ENCODE data around the gene AATK. TPM values are rescaled to one million over a fixed set of nuclear protein-coding genes. Genes with fewer than 3 reads are reported as not detected.

Gene AATK
- total and polyA plus RNA-seq, 2 of the 4 experiments (the other 2 are of a cell fraction) = under 0.01 to 0.21 TPM

DNA sequence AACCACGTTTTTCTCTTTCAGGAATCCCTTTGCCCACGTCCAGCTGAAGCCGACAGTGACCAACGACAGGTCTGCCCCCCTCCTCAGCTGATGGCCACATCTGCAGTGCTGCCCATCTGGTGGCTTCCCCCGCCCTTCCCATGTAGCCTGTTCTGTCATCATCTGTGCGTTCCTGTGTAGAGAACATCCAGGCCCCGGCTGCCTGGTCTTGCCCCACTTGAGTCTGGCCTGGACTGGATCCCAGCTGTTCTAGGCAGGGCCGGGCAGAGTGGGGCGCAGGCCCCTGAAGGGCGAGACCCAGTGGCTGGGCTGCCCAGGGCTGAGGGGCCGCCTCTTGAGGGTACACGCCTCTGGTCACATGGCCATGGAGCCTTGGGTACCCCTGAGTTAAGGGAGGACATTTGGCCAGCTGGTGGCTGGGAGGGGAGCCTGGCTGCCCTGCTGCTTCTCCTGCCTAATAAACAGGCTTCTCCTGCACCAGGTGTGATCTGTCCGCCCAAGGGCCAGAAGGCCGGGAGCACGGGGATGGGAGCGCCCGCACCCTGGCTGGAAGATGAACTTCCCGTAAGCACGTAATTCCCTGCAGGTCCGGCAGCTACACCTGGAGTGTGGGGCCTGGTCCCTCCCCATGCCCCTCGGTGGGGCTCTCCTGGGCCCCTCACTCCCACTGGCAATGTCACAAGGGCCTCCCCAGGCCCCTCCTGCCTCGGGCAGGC, 50.1 kb downstream of the AATK start:
- no TSS peak for BruUV-seq (replicated peaks)
- POLR2A ChIA-PET (ENCODE audit: unreplicated experiment) = no interaction called here

More for the DNA sequence above, 50.1 kb downstream of the AATK start:
- no peak overlapping the region for H4K8ac ChIP-seq (ENCODE audit: low read depth in 2 of 2, low read length in 2 of 2)
- no peak overlapping the region for H4K91ac ChIP-seq (ENCODE audit: insufficient read depth, low read depth, low read length)
- no peak overlapping the region for H3K4me2 ChIP-seq (ENCODE audit: low read depth, low read length)
- no peaks in the 10 kb centered on the region for H3K9me3 ChIP-seq (ENCODE audit: control insufficient read depth, insufficient read depth, low read length)
- H3K56ac ChIP-seq (ENCODE audit: extremely low read depth, insufficient read depth, low read length) = no peak overlapping the region
- intact Hi-C loops (cut with micrococcal nuclease) = no loop called here
- no peak overlapping the region for H2BK20ac ChIP-seq (ENCODE audit: low read depth, low read length)
- 73% methylated on average over 9 of the region's 22 CpGs; no CpG with 5 or more reads in 1 of the 2 experiments for WGBS, 2 experiments (ENCODE audit: extremely low coverage in 2 of 2, insufficient read length in 1 of 2)
- in situ Hi-C loops (cut with MboI; ENCODE audit: low sequenced_read_pairs) = no loop called here
- no peak overlapping the region for H2BK5ac ChIP-seq (ENCODE audit: low read depth, low read length, poor library complexity, severe bottlenecking)
- no peak for DNase-seq
- H2AK9ac ChIP-seq (replicated peaks; ENCODE audit: low read depth, low read length, poor library complexity) = no peak overlapping the region
- dilution Hi-C loops (cut with HindIII; ENCODE audit: low sequenced_read_pairs, unreplicated experiment) = no loop called here
- H4K5ac ChIP-seq (ENCODE audit: low read depth, low read length) = no peak overlapping the region
- H3K23ac ChIP-seq (ENCODE audit: low read depth, low read length) = no peak overlapping the region
- no peaks in the 10 kb centered on the region for H3K36me3 ChIP-seq (ENCODE audit: control insufficient read depth, insufficient read depth, low read length)
- no peak overlapping the region for H2BK120ac ChIP-seq (ENCODE audit: low read depth, low read length)
- no peak overlapping the region for H3K18ac ChIP-seq (ENCODE audit: low read depth, low read length)
- H2AK5ac ChIP-seq (ENCODE audit: low read depth, low read length) = no peak overlapping the region
- no peak overlapping the region for H3K4ac ChIP-seq (ENCODE audit: low read depth, low read length)
- no peak overlapping the region for H2AFZ ChIP-seq (replicated peaks; ENCODE audit: low read length, poor library complexity)
- TF ChIP-seq MAFK (IDR thresholded peaks at IDR 0.05; ENCODE audit: low read depth, low read length) (no peak), ELK1 (IDR thresholded peaks at IDR 0.05; ENCODE audit: borderline replicate concordance, low read depth, low read length) (no peak), MXI1 (IDR thresholded peaks at IDR 0.05; ENCODE audit: borderline replicate concordance, low read depth, low read length) (no peak), CTCF (conservative IDR thresholded peaks at IDR 0.05; ENCODE audit: low read depth, low read length) (no peak), FOS (IDR thresholded peaks at IDR 0.05; ENCODE audit: low read depth, low read length) (no peak), BHLHE40 (IDR thresholded peaks at IDR 0.05; ENCODE audit: low read depth, low read length) (no peak), SMC3 (IDR thresholded peaks at IDR 0.05; ENCODE audit: low read depth, low read length) (no peak), MAZ (IDR thresholded peaks at IDR 0.05; ENCODE audit: borderline replicate concordance, low read depth, low read length) (no peak)
- no peak for ATAC-seq (ENCODE audit: low read depth)
- H3K9ac ChIP-seq (ENCODE audit: low read depth, low read length) = no peak overlapping the region
- H3K27ac ChIP-seq (ENCODE audit: insufficient read depth, low read length) = no peak overlapping the region
- no peaks in the 10 kb centered on the region for H3K9me1 ChIP-seq (ENCODE audit: insufficient read depth, low read length)
- peaks cover 3% of the 10 kb centered on the region for H3K4me1 ChIP-seq (ENCODE audit: control insufficient read depth, insufficient read depth, low read length)
- H3K4me3 ChIP-seq (ENCODE audit: insufficient read depth, low read depth, low read length) = no peak overlapping the region
- CTCF ChIA-PET = no interaction called here
- H2BK15ac ChIP-seq (ENCODE audit: low read depth, low read length) = no peak overlapping the region
- no peaks in the 10 kb centered on the region for H4K20me1 ChIP-seq (ENCODE audit: insufficient read depth, low read length)
- no peak overlapping the region for H3K14ac ChIP-seq (replicated peaks; ENCODE audit: low read depth, low read length)
- H3K79me1 ChIP-seq (ENCODE audit: low read depth in 1 of 2, low read length in 2 of 2) = no peaks in the 10 kb centered on the region
- H3K27me3 ChIP-seq (ENCODE audit: control insufficient read depth, insufficient read depth, low read length) = peaks cover 2% of the 10 kb centered on the region; the same call in 1 of the 2 replicates

All from IMR-90 (cell line).